ENCODE results near the gene ENC1. TPM values are rescaled to one million over a fixed set of nuclear protein-coding genes. Genes with fewer than 3 reads are reported as not detected.

ENC1 gene
- total and polyA plus RNA-seq, 3 donors from 2014 or later, result 28.3 to 153 (median 89.7) TPM

- Histone ChIP-seq H3K36me3 (ENCODE audit: low read depth, missing control alignments) (no peaks in the 10 kb centered on the region), H3K27me3 (no peaks in the 10 kb centered on the region), H3K4me1 (no peaks in the 10 kb centered on the region), H3K9me3 (no peaks in the 10 kb centered on the region), H3K4me3 (no peak overlapping the region), H3K27ac (no peak overlapping the region)
- TF ChIP-seq, protein P1, sequence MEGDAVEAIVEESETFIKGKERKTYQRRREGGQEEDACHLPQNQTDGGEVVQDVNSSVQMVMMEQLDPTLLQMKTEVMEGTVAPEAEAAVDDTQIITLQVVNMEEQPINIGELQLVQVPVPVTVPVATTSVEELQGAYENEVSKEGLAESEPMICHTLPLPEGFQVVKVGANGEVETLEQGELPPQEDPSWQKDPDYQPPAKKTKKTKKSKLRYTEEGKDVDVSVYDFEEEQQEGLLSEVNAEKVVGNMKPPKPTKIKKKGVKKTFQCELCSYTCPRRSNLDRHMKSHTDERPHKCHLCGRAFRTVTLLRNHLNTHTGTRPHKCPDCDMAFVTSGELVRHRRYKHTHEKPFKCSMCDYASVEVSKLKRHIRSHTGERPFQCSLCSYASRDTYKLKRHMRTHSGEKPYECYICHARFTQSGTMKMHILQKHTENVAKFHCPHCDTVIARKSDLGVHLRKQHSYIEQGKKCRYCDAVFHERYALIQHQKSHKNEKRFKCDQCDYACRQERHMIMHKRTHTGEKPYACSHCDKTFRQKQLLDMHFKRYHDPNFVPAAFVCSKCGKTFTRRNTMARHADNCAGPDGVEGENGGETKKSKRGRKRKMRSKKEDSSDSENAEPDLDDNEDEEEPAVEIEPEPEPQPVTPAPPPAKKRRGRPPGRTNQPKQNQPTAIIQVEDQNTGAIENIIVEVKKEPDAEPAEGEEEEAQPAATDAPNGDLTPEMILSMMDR (IDR thresholded peaks at IDR 0.05), result no peak
- TF ChIP-seq POLR2A (IDR thresholded peaks at IDR 0.05), result no peak
- intact Hi-C loops (cut with DNase I; ENCODE audit: low total_unique reads), result no loop called here
- 45 to 47% methylated on average over 5 of the region's 5 CpGs for WGBS, 2 donors
- DNase-seq, result no peak
These were observed 24.0 kb upstream of the ENC1 start for GRCh38 chr5:74664551-74664950.

DNA sequence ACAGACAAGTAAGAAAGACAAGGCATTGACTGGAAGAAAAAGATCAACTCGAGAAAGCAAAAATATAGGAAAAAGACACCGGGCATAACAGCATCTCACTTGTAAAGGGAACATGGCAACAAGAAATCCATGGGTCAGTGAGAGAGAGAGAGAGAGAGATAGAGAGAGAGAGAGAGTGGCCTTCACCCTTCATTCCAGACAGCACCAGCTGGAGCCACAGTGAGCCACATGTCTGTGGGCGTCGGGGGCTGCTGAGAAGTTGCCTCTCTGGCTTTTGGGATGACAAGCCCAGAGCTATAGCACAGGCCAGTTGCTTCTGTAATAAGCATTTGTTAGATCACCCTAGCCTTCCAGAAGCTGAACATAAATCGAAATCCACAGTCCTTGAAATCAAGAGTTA lies 20.3 kb upstream of the ENC1 start:
- H3K4me1 ChIP-seq, result no peaks in the 10 kb centered on the region
- no peaks in the 10 kb centered on the region for H3K9me3 ChIP-seq
- no peak overlapping the region for H3K27ac ChIP-seq
- no peaks in the 10 kb centered on the region for H3K27me3 ChIP-seq
- H3K4me3 ChIP-seq, result no peak overlapping the region
- TF ChIP-seq, protein P1 (IDR thresholded peaks at IDR 0.05), result no peak
- TF ChIP-seq POLR2A (IDR thresholded peaks at IDR 0.05), result no peak
- DNase-seq, result no peak
- no peaks in the 10 kb centered on the region for H3K36me3 ChIP-seq (ENCODE audit: low read depth, missing control alignments)
- intact Hi-C loops (cut with DNase I; ENCODE audit: low total_unique reads), result no loop called here
- 47 to 55% methylated on average over 5 of the region's 5 CpGs for WGBS, 2 donors

DNA sequence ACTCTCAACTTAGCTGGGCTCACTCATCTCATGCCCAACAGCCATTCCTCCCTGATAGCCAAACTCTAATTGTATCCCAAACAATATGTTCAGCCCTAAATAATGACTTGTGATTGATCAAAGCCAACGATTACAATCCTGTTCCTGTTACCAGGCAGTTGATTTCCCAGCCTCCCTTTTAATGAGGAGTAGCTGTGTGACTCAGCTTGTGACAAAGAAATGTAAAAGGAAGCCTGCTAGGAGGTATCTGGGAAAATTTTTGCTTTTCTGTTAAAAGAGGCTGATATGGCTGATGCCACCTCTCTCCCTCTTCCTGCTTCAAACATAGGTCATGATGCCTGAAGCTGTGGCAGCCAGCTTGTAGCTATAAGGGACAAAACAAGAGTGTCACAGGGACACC lies 19.6 kb upstream of the ENC1 start:
- Histone ChIP-seq H3K9me3 (no peaks in the 10 kb centered on the region), H3K4me3 (no peak overlapping the region), H3K27me3 (no peaks in the 10 kb centered on the region), H3K4me1 (no peaks in the 10 kb centered on the region), H3K27ac (no peak overlapping the region), H3K36me3 (ENCODE audit: low read depth, missing control alignments) (no peaks in the 10 kb centered on the region)
- WGBS, 2 donors, result 69 to 89% methylated on average over 1 of the region's 1 CpG
- TF ChIP-seq, protein P1 (IDR thresholded peaks at IDR 0.05), result no peak
- intact Hi-C loops (cut with DNase I; ENCODE audit: low total_unique reads), result no loop called here
- no peak for DNase-seq

DNA sequence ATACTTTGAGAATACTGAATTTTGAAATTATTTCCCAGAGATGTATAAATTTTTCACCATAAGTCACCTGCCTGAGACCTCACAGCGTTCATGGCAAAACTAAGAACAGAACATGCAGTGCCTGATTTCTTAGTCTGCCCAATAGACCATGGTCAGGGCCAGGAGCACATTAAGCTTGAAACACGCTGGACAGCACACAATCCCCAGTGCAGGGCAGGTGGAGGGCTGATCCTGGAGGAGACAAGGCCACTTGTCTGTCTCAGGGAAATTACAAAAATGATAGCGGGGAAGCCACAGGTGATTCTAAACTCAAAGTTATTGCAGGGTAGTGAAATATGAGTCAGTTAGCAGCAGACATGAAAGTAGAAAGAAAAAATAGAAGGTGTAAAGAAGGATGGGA lies 18.6 kb upstream of the ENC1 start:
- intact Hi-C loops (cut with DNase I; ENCODE audit: low total_unique reads), result no loop called here
- TF ChIP-seq POLR2A (IDR thresholded peaks at IDR 0.05), result no peak
- TF ChIP-seq, protein P1 (IDR thresholded peaks at IDR 0.05), result no peak
- H3K4me1 ChIP-seq, result no peaks in the 10 kb centered on the region
- no peak for DNase-seq
- no peaks in the 10 kb centered on the region for H3K36me3 ChIP-seq (ENCODE audit: low read depth, missing control alignments)
- no peak overlapping the region for H3K4me3 ChIP-seq
- WGBS, 2 donors, result 82 to 91% methylated on average over 3 of the region's 3 CpGs
- no peaks in the 10 kb centered on the region for H3K27me3 ChIP-seq
- H3K27ac ChIP-seq, result no peak overlapping the region
- H3K9me3 ChIP-seq, result no peaks in the 10 kb centered on the region

DNA sequence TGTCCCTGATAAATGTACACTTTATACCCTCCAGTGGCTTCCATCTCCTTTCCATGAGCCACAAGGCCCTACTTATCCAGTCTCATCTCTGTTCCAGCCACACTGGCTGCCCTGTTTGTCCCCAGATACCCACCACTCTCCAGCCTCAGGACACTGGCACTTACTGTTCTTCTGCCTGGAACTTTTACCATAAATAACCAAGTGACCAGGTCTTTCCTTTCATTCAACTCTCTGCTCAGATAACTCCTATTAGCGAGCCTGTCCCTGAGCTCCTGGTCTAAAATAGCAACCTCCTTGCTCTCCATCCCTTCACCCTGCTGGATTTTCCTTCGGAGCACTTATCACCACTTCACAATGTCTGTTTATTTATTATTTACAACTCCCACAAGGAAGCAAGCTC lies 16.6 kb upstream of the ENC1 start:
- no peak overlapping the region for H3K4me3 ChIP-seq
- DNase-seq, result no peak
- TF ChIP-seq, protein P1 (IDR thresholded peaks at IDR 0.05), result no peak
- no peak for TF ChIP-seq POLR2A (IDR thresholded peaks at IDR 0.05)
- no peaks in the 10 kb centered on the region for H3K36me3 ChIP-seq (ENCODE audit: low read depth, missing control alignments)
- WGBS, 2 donors, result 56 to 60% methylated on average over 2 of the region's 2 CpGs
- no peaks in the 10 kb centered on the region for H3K9me3 ChIP-seq
- intact Hi-C loops (cut with DNase I; ENCODE audit: low total_unique reads), result no loop called here
- H3K4me1 ChIP-seq, result no peaks in the 10 kb centered on the region
- no peak overlapping the region for H3K27ac ChIP-seq
- H3K27me3 ChIP-seq, result no peaks in the 10 kb centered on the region
